Activated CD8-positive, alpha-beta T cell treated with anti-CD3 and anti-CD28 coated beads for 36 hours (primary cell): Measurements from ENCODE around the gene VPS37C. TPM values are rescaled to one million over a fixed set of nuclear protein-coding genes. Genes with fewer than 3 reads are reported as not detected.
"Not testable (repeated sequence)": the region's sequence is repeated elsewhere in the genome, so short reads cannot be mapped to it uniquely, and the experiment has no call there.

Experiments
- ATAC-seq: fragments of 200-7000 bp; cut with Tn5 transposase; one replicate; pipeline ENCODE4 v1.10.0; 2021; ENCODE audit warnings: mild to moderate bottlenecking, moderate library complexity
- CTCF ChIA-PET: fragments of 350-600 bp; sonication (Branson Sonifier 250); formaldehyde crosslinking; loops from one replicate; lab custom pipeline; 2021; ENCODE audit warnings: antibody characterized with exemption; lab: Charles Lee
- POLR2A ChIA-PET: fragments of 350-600 bp; sonication (Branson Sonifier 250); formaldehyde crosslinking; loops from one replicate; lab custom pipeline; 2021; ENCODE audit warnings: antibody characterized with exemption; lab: Charles Lee
- DNase-seq: peaks from one replicate; pipeline ENCODE4 v3.0.0-alpha.2; 2020
- H3K27ac Mint-ChIP-seq: one replicate; pipeline ENCODE4 v1.8.0; 2021; ENCODE audit warnings: mild to moderate bottlenecking, mixed read lengths
- H3K27me3 Mint-ChIP-seq: one replicate; pipeline ENCODE4 v1.8.0; 2021; ENCODE audit warnings: mixed read lengths
- H3K36me3 Mint-ChIP-seq: one replicate; pipeline ENCODE4 v1.8.0; 2021; ENCODE audit warnings: low read depth, mixed read lengths
- H3K4me1 Mint-ChIP-seq: one replicate; pipeline ENCODE4 v1.8.0; 2021; ENCODE audit warnings: low read depth, mixed read lengths
- H3K4me3 Mint-ChIP-seq: one replicate; pipeline ENCODE4 v1.8.0; 2021; ENCODE audit warnings: mild to moderate bottlenecking, moderate library complexity, mixed read lengths
- H3K9me3 Mint-ChIP-seq: one replicate; pipeline ENCODE4 v1.8.0; 2021; ENCODE audit warnings: mixed read lengths
- intact Hi-C: fragments of 100-400 bp; cut with micrococcal nuclease; formaldehyde crosslinking; loops from one replicate; pipeline ENCODE4 v1.10.0; 2022
- total RNA-seq, 2 experiments: library from RNA; stranded (reverse); gene quantifications; one replicate each; pipeline ENCODE4 v1.2.3, GENCODE V29; 2021
- TF ChIP-seq, protein P1 (sequence below): fragments of 200-600 bp; IDR thresholded peaks from one replicate; pipeline ENCODE4 v1.8.0; 2022; ENCODE audit warnings: antibody characterized with exemption, mild to moderate bottlenecking

The VPS37C gene
- total RNA-seq, 2 experiments from 2014 or later = 6.6 to 7.2 TPM

DNA sequence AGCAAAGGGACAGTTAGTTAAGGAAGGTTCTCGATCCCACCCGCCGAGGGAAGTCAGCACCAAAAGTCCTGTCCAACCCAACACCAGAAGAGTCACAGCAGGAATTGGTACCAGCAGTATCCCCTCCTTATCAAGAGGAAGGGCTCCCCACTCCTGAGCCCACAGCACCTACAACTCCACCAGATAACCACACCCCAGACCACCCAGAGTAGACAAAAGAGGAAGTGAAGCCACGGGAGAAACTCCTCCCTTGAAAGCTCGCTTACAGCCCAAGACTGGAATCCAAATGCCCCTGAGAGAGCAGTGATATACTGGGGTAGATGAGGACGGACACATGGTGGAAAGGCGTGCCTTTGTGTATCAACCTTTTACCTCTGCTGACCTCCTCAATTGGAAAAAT lies 66.2 kb downstream of the VPS37C start:
- Mint-ChIP-seq H3K27me3 (no peaks in the 10 kb centered on the region), H3K36me3 (peaks cover 33% of the 10 kb centered on the region), H3K4me3 (no peak overlapping the region), H3K4me1 (peaks cover 50% of the 10 kb centered on the region), H3K27ac (no peak overlapping the region), H3K9me3 (peaks cover 8% of the 10 kb centered on the region)
- ChIA-PET POLR2A (no interaction called here), CTCF (no interaction called here)
- intact Hi-C loops = no loop called here
- DNase-seq (no peak), ATAC-seq (no peak)
- TF ChIP-seq, protein P1, sequence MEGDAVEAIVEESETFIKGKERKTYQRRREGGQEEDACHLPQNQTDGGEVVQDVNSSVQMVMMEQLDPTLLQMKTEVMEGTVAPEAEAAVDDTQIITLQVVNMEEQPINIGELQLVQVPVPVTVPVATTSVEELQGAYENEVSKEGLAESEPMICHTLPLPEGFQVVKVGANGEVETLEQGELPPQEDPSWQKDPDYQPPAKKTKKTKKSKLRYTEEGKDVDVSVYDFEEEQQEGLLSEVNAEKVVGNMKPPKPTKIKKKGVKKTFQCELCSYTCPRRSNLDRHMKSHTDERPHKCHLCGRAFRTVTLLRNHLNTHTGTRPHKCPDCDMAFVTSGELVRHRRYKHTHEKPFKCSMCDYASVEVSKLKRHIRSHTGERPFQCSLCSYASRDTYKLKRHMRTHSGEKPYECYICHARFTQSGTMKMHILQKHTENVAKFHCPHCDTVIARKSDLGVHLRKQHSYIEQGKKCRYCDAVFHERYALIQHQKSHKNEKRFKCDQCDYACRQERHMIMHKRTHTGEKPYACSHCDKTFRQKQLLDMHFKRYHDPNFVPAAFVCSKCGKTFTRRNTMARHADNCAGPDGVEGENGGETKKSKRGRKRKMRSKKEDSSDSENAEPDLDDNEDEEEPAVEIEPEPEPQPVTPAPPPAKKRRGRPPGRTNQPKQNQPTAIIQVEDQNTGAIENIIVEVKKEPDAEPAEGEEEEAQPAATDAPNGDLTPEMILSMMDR = no peak

GRCh38 chr11:61094167-61094566 lies 67.1 kb downstream of the VPS37C start:
- ChIA-PET CTCF (interaction anchor here (3.2 kb wide), 1 partner anchor 17 kb away, joined by 16 read pairs; no protein-coding TSS in a partner anchor), POLR2A (interaction anchor here (2.5 to 4.5 kb wide), 2 partner anchors 8 to 14 kb away, joined by 17 to 44 read pairs; partner anchors contain the start of gene CD5)
- intact Hi-C loops, ATAC-seq, H3K27me3 Mint-ChIP-seq, H3K9me3 Mint-ChIP-seq: not testable (repeated sequence)
- Mint-ChIP-seq H3K27ac (peak overlapping the region; percentile 69), H3K36me3 (peaks cover 36% of the 10 kb centered on the region), H3K4me3 (peak overlapping the region; percentile 16), H3K4me1 (peaks cover 55% of the 10 kb centered on the region)
- DNase-seq = peak; percentile 20

DNA sequence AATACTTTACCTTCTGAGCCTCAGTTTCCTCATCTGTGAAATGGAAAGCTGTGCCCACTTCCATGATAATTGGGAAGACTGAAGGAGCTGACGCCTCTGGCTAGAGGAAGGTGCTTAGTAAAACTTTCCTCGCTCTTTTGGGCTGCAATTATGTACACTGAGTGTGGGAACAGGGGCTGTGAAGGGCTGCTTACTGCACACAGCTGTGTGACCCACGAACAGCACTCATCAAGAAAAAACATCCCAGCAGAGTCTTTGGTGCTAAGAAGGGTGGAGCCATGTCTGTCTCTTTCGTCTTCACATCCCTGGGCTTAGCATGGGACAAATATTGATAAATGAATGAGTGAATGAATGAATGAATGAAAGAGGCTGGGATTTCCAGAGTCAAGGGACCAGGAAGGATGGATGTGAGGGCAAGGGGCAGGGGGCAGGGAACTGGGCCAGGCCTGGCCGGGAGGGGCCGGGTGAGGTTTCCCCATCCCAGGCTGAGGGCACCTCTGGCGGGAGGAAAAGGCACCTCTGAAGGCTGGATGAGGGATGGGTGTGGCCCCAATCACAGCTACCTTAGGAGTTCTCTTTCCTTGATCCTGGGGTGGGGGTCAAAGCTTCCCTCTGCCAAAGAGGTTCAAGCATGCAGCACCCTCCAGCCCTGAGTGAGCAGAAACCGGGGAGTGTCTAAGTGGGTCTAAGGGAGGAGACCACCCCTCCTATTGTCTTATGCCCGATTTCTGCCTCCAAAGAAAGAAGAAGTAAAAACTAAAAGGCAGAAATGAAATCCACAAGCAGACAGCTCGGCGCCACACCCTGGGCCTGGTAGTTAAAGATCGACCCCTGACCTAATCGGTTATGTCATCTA lies 68.1 kb downstream of the VPS37C start:
- CTCF ChIA-PET = interaction anchor here (0.8 to 3.2 kb wide), 6 partner anchors 9 to 107 kb away, joined by 3 to 16 read pairs (median 3); no protein-coding TSS in a partner anchor

DNA sequence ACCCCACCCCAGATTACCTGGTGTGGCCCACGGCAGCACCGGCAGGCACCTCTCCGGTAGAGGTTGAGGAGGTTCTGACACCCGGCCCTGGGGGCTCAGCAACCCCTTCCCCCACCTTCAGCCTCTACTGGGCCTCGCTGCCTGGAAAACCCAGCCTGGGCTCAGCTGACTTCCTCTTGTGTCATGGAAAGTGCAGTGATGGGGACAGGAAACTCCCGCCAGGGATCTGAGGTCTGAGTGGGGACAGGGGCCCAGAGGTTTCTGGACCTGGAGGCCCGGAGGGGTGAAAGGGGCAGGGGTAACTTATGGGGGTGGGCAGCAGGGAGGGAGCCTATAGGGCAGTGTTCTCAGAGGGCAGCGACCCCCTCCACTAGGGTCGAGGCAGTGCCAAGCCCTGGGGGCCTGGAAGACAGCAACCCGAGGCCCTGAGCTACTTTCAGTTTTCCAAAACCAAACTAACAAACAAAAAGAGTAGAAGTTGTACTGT lies 68.9 kb downstream of the VPS37C start:
- intact Hi-C loops = no loop called here
- peak overlapping the region; percentile 99 for H3K27ac Mint-ChIP-seq
- peak; percentile 84 for DNase-seq
- H3K4me3 Mint-ChIP-seq = peak overlapping the region; percentile 91
- ChIA-PET POLR2A (interaction anchor here (0.8 to 7.4 kb wide), 16 partner anchors 9 to 180 kb away, joined by 3 to 44 read pairs (median 8); partner anchors contain the start of gene CD5), CTCF (interaction anchor here (0.8 to 3.2 kb wide), 6 partner anchors 8 to 106 kb away, joined by 3 to 16 read pairs (median 3); no protein-coding TSS in a partner anchor)
- peaks cover 45% of the 10 kb centered on the region for H3K36me3 Mint-ChIP-seq
- peaks cover 64% of the 10 kb centered on the region for H3K4me1 Mint-ChIP-seq
- H3K9me3 Mint-ChIP-seq = peaks cover 8% of the 10 kb centered on the region
- no peaks in the 10 kb centered on the region for H3K27me3 Mint-ChIP-seq
- TF ChIP-seq, protein P1 = no peak
- ATAC-seq = peak; percentile 61

More for the DNA sequence above, 68.1 kb downstream of the VPS37C start:
- DNase-seq (no peak), ATAC-seq (no peak)
- H3K4me1 Mint-ChIP-seq = peaks cover 56% of the 10 kb centered on the region
- intact Hi-C loops = no loop called here
- POLR2A ChIA-PET = interaction anchor here (0.6 to 7.4 kb wide), 12 partner anchors 9 to 112 kb away, joined by 3 to 44 read pairs (median 12); partner anchors contain the start of gene CD5
- peaks cover 38% of the 10 kb centered on the region for H3K36me3 Mint-ChIP-seq
- peak overlapping the region; percentile 99 for H3K27ac Mint-ChIP-seq
- peak overlapping the region; percentile 91 for H3K4me3 Mint-ChIP-seq
- no peaks in the 10 kb centered on the region for H3K27me3 Mint-ChIP-seq
- peaks cover 8% of the 10 kb centered on the region for H3K9me3 Mint-ChIP-seq
- TF ChIP-seq, protein P1 = no peak
